GM21825 (cell line): Measurements from ENCODE around the gene LRFN2.

Experiments used
- ATAC-seq: cut with Tn5 transposase; IDR thresholded peaks from one replicate; pipeline ENCODE4 v1.9.1; 2021; ENCODE audit warnings: mild to moderate bottlenecking, moderate library complexity; ENCODE audit not compliant: unreplicated experiment

Gene LRFN2

DNA sequence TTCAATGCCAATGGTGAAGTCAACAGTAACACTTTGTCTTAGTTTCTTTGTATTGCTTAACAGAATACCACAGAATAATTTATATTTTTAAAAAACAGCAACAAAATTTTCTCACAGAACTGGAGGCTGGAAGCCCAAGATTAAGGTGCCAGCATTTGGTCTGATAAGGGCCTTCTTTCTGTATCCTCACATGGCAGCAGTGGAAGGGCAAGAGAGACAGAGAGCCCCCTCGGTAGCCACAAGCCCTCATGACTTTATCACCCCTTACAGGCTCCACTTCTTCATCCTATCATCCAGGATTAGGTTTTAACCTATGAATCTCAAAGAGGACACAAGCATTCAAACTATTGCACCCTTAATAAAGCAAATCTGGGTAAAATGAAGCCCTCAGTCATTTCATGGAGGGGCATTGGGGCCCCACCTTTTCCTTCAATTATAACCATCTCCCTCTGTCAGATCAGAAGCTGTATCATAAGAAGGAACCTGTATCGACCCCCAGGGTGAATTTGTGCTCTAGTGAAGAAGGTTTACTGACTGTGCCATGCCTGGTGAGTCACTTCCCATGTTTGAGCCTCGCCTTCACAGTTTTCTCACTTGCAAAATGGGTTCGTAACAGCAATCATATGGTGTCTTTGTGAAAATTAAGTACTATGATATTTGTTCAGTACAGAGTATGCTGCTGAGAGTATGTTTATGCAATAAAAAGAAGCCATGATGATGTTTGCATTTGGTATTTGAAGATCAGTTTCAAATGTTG lies 178.2 kb downstream of the LRFN2 start:
- ATAC-seq = no peak

DNA sequence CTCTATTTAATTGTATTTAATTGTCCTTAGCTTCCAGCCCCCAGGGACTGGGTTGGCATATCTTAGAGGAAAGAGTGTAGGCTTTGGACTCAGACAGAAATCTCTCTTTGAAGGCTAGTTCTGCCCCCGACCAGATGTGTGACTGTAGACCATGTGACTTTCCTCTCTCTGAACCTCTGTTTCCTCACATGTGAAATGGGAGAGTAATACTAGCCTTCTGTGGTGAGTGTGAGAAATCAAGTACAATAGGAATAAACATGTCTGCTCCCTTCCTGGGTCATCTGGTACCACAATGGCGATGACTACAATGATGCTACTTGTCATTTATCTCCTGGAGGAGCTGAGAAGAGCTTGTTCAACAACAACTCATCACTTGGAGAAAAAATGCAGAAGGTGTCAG lies 179.9 kb downstream of the LRFN2 start:
- ATAC-seq = no peak

DNA sequence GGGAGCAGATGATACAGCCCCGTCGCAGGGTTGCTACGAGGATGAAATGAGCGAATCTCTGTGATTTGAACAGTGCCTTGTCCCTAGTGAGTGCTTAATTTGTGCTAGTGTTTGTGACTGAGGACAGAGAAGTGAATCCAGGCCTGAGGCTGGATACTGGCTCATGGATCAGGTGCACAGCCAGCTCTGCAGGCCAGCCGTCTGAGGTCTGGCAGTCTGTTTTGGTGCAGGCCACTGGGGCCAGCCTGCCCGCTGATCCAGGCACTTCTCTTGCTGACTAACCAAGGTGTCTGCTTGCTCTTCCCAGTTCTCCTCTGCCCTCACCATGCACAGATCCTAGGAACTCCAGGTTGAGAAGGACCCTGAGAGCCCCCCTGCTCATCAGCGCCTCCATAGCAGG lies 181.0 kb downstream of the LRFN2 start:
- ATAC-seq = no peak

DNA sequence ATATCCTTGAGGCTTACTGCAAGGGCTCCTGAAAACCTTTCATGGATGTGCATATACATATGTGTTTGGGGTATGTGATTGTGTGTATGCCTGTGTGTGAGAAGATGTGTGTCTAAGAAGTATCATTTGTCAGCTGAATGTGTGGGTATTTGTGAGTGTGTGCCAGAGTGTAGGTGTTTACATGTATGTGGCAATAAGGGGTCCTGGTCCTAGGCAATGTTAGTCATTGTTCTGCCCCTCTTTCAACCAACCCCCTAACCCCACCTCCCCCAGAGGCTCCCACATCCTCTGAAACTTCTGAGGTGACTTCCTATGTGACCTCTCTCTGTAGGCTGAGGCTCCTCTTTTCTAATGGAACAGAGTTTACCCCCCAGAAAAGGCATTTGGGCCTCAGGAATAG lies 186.4 kb downstream of the LRFN2 start:
- ATAC-seq = no peak

DNA sequence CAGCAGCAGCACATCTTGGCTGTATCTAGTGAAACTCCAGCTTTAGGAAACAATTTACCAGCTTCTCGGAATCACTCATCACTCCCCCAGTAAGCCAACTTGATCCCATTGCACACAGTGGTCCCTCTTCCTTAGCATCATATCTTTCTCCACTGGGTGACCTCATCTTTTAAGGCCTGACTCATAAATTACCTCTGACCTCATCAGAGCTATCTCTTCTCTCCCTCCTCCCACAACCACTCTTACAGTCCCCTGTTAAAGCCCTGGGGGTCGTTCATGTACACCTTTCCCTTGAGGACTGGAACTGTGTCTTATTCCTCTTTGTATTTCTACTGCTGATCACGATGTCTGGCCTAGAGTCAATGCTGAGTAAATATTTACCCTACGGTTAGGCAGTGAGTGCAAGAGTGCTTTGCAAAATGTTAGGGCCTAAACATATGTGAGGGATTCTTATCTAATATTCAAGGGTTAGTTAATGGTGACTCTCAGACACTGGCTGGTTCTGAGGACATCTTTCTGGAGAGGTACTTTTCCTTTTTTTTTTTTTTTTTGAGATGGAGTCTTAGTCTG lies 187.2 kb downstream of the LRFN2 start:
- ATAC-seq = no peak

DNA sequence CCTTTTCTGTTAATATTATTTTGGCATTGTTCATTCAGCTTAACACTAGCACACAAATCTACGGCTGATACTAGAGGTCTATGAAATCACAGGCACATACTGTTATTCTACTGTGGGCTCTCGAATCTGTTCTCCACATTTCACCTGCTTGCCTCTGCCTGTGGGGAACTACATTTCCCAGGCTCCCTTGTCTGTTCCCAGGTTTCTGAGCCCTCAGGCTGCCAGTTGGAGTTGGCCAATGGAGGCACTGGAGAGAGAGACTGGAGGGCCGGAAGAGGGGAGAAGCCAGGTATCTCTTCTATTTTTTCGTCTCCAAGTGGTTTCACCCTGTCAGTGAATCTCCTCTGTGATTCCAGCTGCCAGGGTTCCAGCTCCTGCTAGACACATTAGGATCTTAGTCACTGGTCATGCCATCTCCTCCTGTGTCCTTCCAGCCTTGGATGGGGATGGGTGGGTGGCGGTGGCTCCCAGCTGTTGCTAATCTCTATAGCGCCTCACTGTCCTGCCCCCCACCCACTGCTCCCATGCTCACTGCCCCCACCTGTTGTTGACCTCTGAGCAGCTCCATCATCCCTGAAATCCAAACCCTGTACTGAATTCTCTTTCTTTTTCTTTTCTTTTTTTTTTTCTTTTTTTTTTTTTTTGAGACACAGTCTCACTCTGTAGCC lies 188.2 kb downstream of the LRFN2 start:
- ATAC-seq = no peak

DNA sequence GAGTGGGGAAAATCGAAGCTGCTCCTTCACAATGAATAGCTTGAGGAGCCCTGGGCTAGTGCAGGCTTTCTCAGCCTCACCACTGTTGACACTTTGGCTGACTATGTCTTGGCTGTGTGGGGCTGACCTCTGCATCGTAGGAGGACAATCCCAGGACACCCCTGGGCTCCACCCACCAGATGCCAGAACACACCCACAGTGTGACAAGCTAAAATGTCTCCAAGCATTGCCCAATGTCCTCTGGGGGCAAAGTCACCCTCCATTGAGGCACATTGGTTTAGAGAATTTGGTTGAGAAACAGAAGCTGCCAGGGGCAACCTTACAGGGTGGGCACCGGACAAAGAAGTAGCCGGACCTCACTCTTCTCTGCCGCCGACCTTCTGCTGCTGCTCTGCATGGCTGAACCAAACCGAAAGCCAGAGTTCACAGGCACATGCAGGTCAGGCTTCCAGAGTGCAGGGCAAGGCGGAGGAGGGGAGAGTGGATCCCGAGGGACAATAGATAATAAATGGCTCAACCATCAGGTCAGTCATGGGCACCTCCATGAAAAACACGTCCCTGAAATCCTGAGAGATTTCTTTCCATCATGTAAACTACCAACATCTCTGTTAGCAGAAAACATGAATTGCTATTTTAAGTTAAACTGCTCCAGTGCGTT lies 189.0 kb downstream of the LRFN2 start:
- ATAC-seq = no peak

DNA sequence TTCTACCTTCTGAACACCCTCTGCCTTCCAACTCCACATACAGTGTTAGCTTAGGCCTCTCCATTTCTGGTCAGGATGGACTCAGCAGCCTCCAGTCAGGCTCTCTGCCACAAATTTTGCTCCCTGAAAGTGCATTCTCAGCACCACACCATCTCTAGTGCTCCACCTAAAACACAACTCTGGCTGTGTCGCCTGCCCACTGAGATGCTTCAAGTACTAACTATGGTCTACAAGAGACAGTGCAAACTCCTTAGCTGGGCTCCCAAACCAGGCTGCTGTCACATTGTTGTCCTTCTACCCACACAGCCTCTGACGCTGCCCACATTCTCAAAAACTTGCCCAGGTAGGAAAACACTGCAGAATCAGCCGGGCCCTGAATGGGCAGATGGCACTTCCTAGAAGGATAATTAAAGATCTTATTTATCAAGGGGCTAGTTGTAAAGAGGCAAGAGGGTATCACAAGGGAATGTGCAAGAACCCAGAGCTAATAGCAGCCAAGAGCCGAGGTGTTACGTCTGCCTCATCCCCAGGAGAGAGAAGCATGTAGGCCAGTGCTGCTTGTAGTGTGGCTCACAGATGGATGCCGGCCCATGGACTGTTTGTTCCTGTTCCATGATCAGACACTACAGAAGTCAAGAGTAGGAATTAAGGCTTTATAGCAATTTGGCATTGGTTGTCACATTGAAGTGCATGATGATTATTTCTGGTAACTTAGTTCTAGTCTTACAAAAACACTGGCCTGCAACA lies 189.7 kb downstream of the LRFN2 start:
- ATAC-seq = no peak

DNA sequence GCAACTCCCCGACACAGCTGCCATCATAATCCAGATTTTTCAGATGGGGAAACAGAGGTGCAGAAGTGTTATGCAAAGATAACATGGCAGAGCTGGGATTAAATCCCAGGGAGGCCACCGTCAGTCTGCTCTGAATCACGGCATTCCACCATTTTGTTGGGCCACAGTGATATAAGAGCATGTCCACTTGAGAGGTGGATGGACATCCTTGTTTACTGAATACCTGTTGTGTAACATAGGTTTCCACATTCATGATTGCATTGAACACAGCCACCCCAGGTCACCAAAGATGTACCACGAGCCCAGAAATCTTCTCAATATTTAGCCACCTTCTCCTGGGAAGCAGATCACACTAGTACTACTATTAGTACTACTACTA lies 191.5 kb downstream of the LRFN2 start:
- no peak for ATAC-seq

DNA sequence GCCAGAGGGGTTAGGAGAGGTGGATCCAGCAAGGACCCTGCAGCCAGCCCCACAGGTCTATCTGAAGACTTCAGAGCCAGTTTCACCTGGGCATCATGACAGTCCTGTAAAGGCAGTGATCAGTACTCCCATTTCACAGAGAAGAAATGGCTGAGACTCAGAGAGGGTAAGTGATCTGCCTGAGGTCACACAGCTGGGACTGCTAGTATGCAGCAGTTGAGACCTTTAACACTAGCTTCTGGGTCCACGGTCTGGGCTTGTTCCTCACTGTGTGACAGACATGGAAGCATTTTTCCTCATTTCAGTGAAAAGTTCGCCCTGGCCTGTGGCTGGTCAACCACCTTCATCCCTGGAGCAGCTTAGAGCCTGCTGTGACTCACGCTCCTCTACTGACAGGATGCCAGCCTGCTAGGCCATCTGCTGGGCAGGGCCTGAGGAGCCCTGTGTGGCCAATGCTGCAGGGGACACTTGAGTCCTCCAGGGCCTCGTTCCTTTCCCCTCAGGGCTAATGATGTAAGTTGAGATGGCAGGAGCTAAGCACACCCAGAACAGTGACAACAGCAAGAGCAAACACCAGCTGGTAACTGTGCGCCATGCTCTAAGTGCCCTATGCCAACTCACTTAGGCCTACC lies 192.0 kb downstream of the LRFN2 start:
- no peak for ATAC-seq

DNA sequence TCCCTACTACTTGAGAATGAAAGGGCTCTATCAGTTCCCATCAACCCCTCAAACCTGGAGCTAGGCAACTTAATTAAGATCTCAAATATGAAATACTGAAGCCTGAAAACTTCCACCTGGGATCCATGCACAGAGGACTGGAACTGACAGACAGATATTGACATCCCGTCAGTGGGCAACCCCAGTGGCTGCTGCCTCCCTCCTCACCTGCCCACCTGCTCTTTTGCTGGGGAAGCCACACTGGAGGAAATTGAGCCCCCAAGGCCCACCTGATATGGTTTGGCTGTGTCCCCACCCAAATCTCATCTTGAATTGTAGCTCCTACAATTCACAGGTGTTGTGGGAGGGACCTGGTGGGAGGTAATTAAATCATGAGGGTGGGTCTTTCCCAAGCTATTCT lies 192.8 kb downstream of the LRFN2 start:
- ATAC-seq = no peak

DNA sequence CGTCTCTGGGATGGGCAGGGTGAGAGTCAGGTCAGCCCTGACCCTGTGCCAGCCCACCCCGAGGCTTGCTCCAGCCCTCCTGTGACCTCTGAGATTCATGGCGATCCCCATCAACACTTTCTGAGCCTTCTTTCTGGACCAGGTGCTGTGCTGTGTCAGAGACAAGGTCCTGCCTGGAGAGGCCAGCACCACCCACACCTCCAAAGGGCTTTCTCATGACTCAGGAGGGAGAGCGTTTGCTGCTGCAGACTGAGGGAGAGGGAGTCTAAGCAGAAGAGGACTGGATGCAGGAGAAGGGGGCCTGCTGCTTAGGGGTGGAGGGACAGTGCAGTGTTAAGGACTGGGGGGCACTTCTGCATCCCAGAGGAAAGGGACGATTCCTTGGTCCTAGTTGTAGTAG lies 193.5 kb downstream of the LRFN2 start:
- ATAC-seq = no peak

DNA sequence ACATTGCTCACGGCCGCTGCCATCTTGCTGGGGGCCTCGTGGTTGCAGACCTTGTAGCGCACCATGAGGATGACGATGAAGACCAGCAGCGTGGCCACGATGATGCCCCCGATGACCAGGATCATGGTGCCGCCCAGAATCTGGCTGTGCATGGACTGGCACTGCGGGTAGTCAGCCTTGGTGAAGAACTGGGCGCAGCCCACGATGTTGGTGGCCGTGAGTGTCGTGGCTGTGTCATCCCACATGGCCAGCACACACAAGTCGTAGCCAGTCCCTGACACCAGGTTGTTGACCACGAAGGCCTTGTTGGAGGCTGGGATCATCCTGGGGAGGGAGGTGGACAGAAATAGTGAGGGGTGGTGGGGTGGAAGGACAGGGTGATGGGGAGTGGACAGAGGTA lies 194.6 kb downstream of the LRFN2 start:
- no peak for ATAC-seq

DNA sequence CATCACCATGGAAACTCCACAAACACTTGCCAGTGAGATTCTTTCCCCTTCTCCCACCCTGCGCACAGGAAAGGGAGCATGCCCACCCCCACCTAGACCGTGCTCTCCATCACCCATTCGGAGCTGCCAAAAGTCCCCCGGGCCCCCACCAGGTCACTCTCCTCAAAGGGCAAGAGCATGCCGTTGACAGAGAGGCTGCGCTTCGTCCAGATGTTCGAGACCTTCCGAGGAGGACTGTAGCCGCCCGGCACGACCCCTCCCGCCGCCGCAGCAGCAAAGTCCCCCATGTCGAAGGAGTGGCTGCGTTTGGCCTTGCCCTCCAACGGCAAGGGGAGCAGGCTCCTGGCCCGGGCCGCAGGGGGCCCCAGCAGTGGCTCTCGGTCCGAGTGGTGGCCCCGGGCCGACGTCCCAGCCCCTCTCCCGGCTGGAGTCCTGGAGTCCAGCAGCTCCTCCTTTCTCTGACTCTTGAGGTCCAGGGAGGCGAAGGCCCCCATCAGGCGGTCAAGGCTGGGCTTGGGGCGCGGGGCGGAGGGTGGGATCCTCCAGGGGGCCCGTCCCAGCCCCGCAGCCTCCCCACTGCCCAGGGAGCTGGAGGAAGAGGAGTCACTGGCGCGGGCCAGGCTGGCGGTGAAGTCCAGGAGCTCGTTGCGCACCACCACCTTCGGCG lies 195.2 kb downstream of the LRFN2 start:
- ATAC-seq = no peak

DNA sequence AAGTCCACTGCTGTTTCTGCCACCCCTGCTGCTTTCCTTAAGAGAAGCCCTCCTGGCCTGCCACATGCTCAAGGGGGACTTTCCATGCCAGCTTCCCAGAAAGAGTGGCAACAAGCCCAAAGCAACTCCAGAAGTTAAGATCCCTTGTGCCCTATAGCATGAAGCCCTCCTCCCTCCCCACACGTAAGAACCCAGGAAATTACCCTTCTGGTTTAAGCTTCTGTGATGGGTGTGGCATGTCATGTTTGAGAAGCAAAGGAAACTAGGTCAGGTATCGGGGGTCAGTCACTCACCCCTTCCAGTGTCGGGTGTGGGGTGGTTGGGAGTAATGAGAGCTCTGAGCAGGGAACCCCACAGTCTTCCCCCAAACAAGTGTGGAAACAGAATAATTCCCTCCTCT lies 196.1 kb downstream of the LRFN2 start:
- no peak for ATAC-seq

DNA sequence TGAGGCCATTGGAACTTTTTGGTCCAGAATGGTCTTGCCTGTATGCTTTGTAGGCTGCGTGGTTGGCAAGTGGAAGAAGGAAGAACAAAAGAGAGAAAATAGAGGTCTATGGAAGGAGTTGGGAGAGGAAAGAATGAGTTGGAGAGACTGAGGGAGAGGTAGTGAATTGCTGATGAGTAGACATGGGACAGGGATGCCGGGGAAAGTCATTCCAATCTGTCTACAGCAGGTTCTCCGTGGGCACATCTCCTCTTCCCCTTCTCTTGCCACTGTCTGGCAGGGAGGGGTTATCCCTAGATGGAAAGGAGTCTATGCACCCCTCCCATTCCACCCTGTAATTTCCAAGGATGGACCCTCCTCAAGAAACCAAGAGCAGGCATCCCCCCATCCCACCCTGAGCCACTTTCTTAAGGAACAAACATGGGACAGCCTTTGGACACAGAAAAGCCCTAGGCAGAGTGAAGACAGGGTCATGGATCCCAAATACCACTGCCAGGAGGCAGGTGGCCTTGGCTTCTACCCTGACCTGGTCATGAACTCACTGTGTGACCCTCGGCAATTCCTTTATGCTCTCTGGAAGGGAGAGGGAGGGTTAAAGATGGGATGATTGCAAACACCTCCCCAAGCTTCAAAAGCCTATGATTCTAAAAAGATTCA lies 196.9 kb downstream of the LRFN2 start:
- no peak for ATAC-seq

DNA sequence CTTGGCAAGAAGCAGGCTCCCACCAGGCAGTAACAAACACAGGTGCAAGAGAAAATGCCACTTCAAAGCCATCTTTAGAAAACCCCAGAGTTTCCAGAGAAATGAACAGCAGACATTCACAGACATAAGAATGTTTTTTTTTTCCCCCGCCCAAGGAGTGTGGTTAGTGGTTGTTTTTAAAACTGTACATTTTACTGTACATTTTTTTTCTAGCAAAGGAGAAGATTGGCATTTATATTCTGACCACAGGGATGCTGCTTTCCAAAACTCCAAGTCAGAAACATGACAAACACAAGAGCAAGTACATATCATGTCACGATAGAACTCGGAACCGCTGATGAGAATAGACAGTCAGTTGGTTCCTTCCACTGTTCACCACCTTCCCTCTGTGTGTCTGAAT lies 197.9 kb downstream of the LRFN2 start:
- ATAC-seq = no peak

DNA sequence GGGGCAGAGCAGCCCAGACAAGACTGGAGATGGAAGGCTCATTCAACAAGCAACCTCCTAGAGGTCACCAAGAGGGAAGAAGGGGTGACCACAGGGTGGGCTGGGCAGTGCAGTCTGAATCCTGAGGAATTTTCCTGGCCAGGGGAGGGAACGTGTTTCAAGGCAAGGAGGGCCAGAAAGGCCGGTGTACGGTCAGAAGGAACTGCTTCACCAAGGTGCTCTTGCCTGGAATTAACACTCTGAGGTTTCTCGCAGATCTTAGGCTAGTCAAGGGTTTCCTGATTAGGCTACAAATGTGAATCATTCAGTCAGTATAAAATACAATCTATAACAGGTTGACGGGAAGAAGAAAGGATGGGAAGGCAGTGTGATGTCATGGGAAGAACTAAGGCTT lies 199.3 kb downstream of the LRFN2 start:
- ATAC-seq = no peak

DNA sequence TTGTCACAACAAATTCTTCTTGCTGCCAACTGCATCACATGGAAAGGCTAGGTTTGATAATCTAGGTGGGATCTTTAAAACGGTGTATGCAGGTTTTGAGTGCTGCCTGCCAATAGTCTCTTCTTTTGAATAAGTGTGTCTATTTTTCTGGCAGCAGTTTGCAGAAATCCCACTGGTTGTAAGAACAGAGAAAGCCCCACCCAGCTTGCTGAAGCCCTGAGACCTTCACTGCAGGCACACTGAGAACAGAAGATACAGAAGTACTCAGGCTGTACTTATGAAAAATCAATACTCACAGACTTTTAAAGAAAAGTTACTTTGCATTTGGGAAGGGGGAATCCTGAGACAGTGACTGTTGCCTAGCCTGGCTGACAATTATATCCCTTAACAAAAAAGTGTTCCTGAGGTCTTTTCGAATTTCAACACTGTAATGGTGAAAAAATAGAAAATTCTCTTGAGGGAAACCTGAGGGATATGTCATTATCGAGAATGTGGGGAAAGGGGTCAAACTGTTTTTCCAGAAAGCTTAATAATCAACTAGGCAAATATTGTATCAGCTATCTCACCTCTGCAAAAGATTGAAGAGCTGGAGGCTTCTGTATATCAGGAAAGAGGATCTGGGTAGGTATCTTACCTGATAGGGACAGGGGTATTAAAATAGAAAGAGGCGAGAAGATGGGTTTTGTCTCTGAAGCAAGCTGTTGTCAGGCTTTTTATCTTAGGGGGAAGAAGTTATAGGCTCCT lies 199.9 kb downstream of the LRFN2 start:
- ATAC-seq = no peak
